Measurements from ENCODE around the gene THBD.

THBD gene

DNA sequence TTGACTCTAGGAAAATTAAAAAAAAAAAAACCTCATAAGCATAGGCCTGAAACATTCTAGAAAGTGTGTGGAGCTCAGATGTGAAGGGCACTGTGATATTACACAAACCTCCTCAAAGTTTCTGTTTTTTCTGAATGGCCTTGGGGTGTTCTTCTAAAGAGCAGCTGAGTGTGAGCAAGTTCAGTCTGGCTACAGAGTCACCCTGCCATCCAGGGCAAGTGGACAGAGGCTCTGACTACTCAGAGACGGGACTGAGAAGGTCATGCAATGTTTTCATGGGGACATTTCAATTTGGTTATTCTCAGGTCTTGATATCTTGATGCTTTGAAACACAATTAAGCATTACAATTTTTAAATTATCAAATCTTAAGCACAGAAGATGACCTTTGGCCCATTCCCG, 51.0 kb downstream of the THBD start:
- Histone ChIP-seq H3K27ac (no peak overlapping the region), H3K4me3 (no peak overlapping the region)

DNA sequence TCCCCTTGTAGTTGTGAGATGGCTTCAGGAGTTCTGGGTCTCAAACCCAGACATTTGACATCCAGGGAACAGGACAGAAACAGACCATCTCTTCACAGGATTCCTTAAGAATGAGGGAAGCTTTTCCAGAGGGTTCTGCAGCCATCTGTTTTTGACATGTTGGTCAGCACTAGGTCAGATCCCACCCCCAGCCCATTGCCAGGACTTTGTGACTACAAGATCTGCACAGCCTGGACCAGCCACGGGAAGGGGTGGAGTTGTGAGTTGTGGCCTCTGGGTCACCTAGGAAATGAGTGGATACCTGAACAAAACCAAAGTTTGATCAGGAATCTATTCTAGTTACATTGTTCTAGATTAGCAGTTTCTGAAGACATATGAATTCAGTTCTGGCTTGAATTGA, 53.5 kb downstream of the THBD start:
- H3K27ac ChIP-seq, result no peak overlapping the region

More for the DNA sequence above, 53.5 kb downstream of the THBD start:
- H3K4me3 ChIP-seq, result no peak overlapping the region
